SK-N-SH treated with all-trans-retinoic acid at 6 μM for 48 hours (cell line): ENCODE data around the gene SMPDL3B.

Experiments
- ARNTL ChIP-seq: fragments of 450-650 bp; formaldehyde crosslinking; IDR thresholded peaks from 2 replicates; pipeline ENCODE4 v1.5.0; 2020; ENCODE audit warnings: low read depth, mild to moderate bottlenecking, moderate library complexity, borderline replicate concordance
- CSDC2 ChIP-seq: fragments of 250-450 bp; sonication (Bioruptor Pico); IDR thresholded peaks from 2 replicates; pipeline ENCODE4 v1.5.0; 2020; ENCODE audit warnings: mild to moderate bottlenecking, moderate library complexity
- PATZ1 ChIP-seq: fragments of 250-450 bp; sonication (Bioruptor Pico); IDR thresholded peaks from 2 replicates; pipeline ENCODE4 v1.8.0; 2020; ENCODE audit warnings: mild to moderate bottlenecking, moderate library complexity, borderline replicate concordance
- RARB ChIP-seq: fragments of 250-450 bp; sonication (Bioruptor Pico); IDR thresholded peaks from 2 replicates; pipeline ENCODE4 v1.8.0; 2021; ENCODE audit warnings: mild to moderate bottlenecking, moderate library complexity
- TCF4 ChIP-seq: fragments of 250-450 bp; sonication (Bioruptor Pico); IDR thresholded peaks from 2 replicates; pipeline ENCODE4 v1.8.0; 2021; ENCODE audit warnings: mild to moderate bottlenecking, moderate library complexity, borderline replicate concordance
- ZC3H10 ChIP-seq: fragments of 250-450 bp; sonication (Bioruptor Pico); IDR thresholded peaks from 2 replicates; pipeline ENCODE4 v1.5.1; 2021; ENCODE audit warnings: mild to moderate bottlenecking, moderate library complexity
- ZNF70 ChIP-seq: fragments of 450-650 bp; formaldehyde crosslinking; IDR thresholded peaks from 2 replicates; pipeline ENCODE4 v1.5.0; 2020; ENCODE audit warnings: mild to moderate bottlenecking, moderate library complexity

- TF ChIP-seq TCF4 (CRISPR knock-in tag), result no peak
- TF ChIP-seq ARNTL (CRISPR knock-in tag), result no peak
- no peak for TF ChIP-seq ZC3H10 (CRISPR knock-in tag)
- TF ChIP-seq PATZ1 (CRISPR knock-in tag), result no peak
- TF ChIP-seq CSDC2 (CRISPR knock-in tag), result no peak
- no peak for TF ChIP-seq RARB
- no peak for TF ChIP-seq ZNF70
Measured at GRCh38 chr1:27970401-27970800, 35.6 kb downstream of the SMPDL3B start.
